Measurements from ENCODE around the gene NUDT2. TPM values are rescaled to one million over a fixed set of nuclear protein-coding genes. Genes with fewer than 3 reads are reported as not detected.
"Not testable (repeated sequence)": the region's sequence is repeated elsewhere in the genome, so short reads cannot be mapped to it uniquely, and the experiment has no call there.

NUDT2 gene
- total RNA-seq, 5 donors from 2014 or later (not counting 1 experiment from before 2014, with no cell fraction given): 9.9 to 22.7 (median 17.4) TPM

- Histone ChIP-seq H3K4me1 (ENCODE audit: control insufficient read depth in 1 of 2, extremely low read depth in 1 of 2, insufficient read depth in 2 of 2, low read length in 2 of 2) (no peaks in the 10 kb centered on the region), H3K4me3 (ENCODE audit: control insufficient read depth in 1 of 2, extremely low read depth in 1 of 2, low read length in 1 of 2) (no peak overlapping the region), H3K9me3 (no peaks in the 10 kb centered on the region), H3K27me3 (replicated peaks in 1 of 2; ENCODE audit: control insufficient read depth in 2 of 2, extremely low read depth in 1 of 2, insufficient read depth in 2 of 2, low read length in 1 of 2) (no peaks in the 10 kb centered on the region), H3K27ac (ENCODE audit: low read length) (no peak overlapping the region), H3K36me3 (ENCODE audit: control insufficient read depth in 2 of 2, extremely low read depth in 1 of 2, insufficient read depth in 1 of 2, low read length in 1 of 2) (peaks cover 0 to 5% of the 10 kb centered on the region in 2 donors)
- no peak for DNase-seq
- no peak overlapping the region for H3K4me3 Mint-ChIP-seq
- peaks cover 18% of the 10 kb centered on the region for H3K36me3 Mint-ChIP-seq
- H3K9me3 Mint-ChIP-seq: no peaks in the 10 kb centered on the region
- H3K27ac Mint-ChIP-seq: no peak overlapping the region
- no peaks in the 10 kb centered on the region for H3K4me1 Mint-ChIP-seq
- ATAC-seq (replicated peaks in 1 of 4): no peak
- H3K27me3 Mint-ChIP-seq: no peaks in the 10 kb centered on the region
- no CpG with 5 or more reads among the region's 3 CpGs for whole genome bisulfite sequencing (ENCODE audit: insufficient coverage)
- ChIA-PET CTCF (interaction anchor here in 1 of 2 donors (0.6 kb wide), 1 partner anchor 262 kb away, joined by 3 read pairs; no protein-coding TSS in a partner anchor), POLR2A (no interaction called here)
Observed at GRCh38 chr9:34349324-34349723, 20.0 kb downstream of the NUDT2 start.

GRCh38 chr9:34352122-34352652, 22.8 kb downstream of the NUDT2 start:
- H3K27ac Mint-ChIP-seq; H3K27me3 ChIP-seq (replicated peaks in 1 of 2; ENCODE audit: control insufficient read depth in 2 of 2, extremely low read depth in 1 of 2, insufficient read depth in 2 of 2, low read length in 1 of 2); H3K27ac ChIP-seq (ENCODE audit: low read length); DNase-seq; H3K4me3 Mint-ChIP-seq; H3K27me3 Mint-ChIP-seq; ATAC-seq (replicated peaks in 1 of 4); H3K4me1 ChIP-seq (ENCODE audit: control insufficient read depth in 1 of 2, extremely low read depth in 1 of 2, insufficient read depth in 2 of 2, low read length in 2 of 2); H3K4me1 Mint-ChIP-seq; H3K9me3 ChIP-seq; H3K36me3 ChIP-seq (ENCODE audit: control insufficient read depth in 2 of 2, extremely low read depth in 1 of 2, insufficient read depth in 1 of 2, low read length in 1 of 2); H3K4me3 ChIP-seq (ENCODE audit: control insufficient read depth in 1 of 2, extremely low read depth in 1 of 2, low read length in 1 of 2); POLR2A ChIA-PET: not testable (repeated sequence)
- CTCF ChIA-PET: interaction anchor here (0.7 kb wide), 2 partner anchors 17 to 266 kb away, joined by 3 to 4 read pairs; no protein-coding TSS in a partner anchor
- Mint-ChIP-seq H3K36me3 (peaks cover 29% of the 10 kb centered on the region), H3K9me3 (peaks cover 0 to 14% (median 12%) of the 10 kb centered on the region in 3 donors)
- WGBS (ENCODE audit: insufficient coverage): 100% methylated on average over 1 of the region's 7 CpGs

DNA sequence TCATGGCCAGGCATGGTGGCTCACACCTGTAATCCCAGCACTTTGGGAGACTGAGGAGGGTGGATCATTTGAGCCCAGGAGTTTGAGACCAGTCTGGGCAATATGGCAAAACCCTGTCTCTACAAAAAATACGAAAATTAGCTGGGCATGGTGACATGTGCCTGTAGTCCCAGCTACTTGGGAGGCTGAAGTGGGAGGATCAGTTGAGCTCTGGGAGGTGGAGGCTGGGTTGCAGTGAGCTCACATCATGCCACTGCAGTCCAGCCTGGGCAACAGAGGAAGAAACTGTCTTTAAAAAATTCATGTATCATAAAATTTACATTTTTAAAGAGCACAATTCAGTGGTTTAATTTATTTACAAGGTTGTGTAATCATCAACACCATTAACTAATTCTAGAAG, 23.6 kb downstream of the NUDT2 start:
- H3K9me3 ChIP-seq; H3K27me3 Mint-ChIP-seq; H3K27me3 ChIP-seq (replicated peaks in 1 of 2; ENCODE audit: control insufficient read depth in 2 of 2, extremely low read depth in 1 of 2, insufficient read depth in 2 of 2, low read length in 1 of 2); ATAC-seq (replicated peaks in 1 of 4); H3K4me1 ChIP-seq (ENCODE audit: control insufficient read depth in 1 of 2, extremely low read depth in 1 of 2, insufficient read depth in 2 of 2, low read length in 2 of 2); H3K4me1 Mint-ChIP-seq; H3K4me3 Mint-ChIP-seq; H3K4me3 ChIP-seq (ENCODE audit: control insufficient read depth in 1 of 2, extremely low read depth in 1 of 2, low read length in 1 of 2); H3K27ac ChIP-seq (ENCODE audit: low read length); H3K36me3 ChIP-seq (ENCODE audit: control insufficient read depth in 2 of 2, extremely low read depth in 1 of 2, insufficient read depth in 1 of 2, low read length in 1 of 2); H3K27ac Mint-ChIP-seq; DNase-seq: not testable (repeated sequence)
- H3K36me3 Mint-ChIP-seq: peaks cover 33% of the 10 kb centered on the region
- peaks cover 0 to 22% (median 12%) of the 10 kb centered on the region in 3 donors for H3K9me3 Mint-ChIP-seq
- CTCF ChIA-PET: interaction anchor here in 1 of 2 donors (0.7 kb wide), 1 partner anchor 265 kb away, joined by 4 read pairs; no protein-coding TSS in a partner anchor
- no CpG with 5 or more reads among the region's 1 CpG for WGBS (ENCODE audit: insufficient coverage)
- POLR2A ChIA-PET: interaction anchor here in 1 of 2 donors (0.7 kb wide), 1 partner anchor 12 kb away, joined by 4 read pairs; no protein-coding TSS in a partner anchor

- ATAC-seq (replicated peaks in 1 of 4): no peak
- Histone ChIP-seq H3K36me3 (ENCODE audit: control insufficient read depth in 2 of 2, extremely low read depth in 1 of 2, insufficient read depth in 1 of 2, low read length in 1 of 2) (no peaks in the 10 kb centered on the region), H3K27me3 (replicated peaks in 1 of 2; ENCODE audit: control insufficient read depth in 2 of 2, extremely low read depth in 1 of 2, insufficient read depth in 2 of 2, low read length in 1 of 2) (no peaks in the 10 kb centered on the region), H3K27ac (ENCODE audit: low read length) (no peak overlapping the region), H3K4me1 (ENCODE audit: control insufficient read depth in 1 of 2, extremely low read depth in 1 of 2, insufficient read depth in 2 of 2, low read length in 2 of 2) (peaks cover 11 to 16% of the 10 kb centered on the region in 2 experiments), H3K4me3 (ENCODE audit: control insufficient read depth in 1 of 2, extremely low read depth in 1 of 2, low read length in 1 of 2) (no peak overlapping the region), H3K9me3 (no peaks in the 10 kb centered on the region)
- H3K27me3 Mint-ChIP-seq: no peaks in the 10 kb centered on the region
- H3K4me3 Mint-ChIP-seq: no peak overlapping the region
- ChIA-PET POLR2A (no interaction called here), CTCF (no interaction called here)
- WGBS (ENCODE audit: insufficient coverage): 86% methylated on average over 2 of the region's 4 CpGs
- no peak for DNase-seq
- peaks cover 13 to 18% (median 14%) of the 10 kb centered on the region in 3 donors for H3K4me1 Mint-ChIP-seq
- H3K36me3 Mint-ChIP-seq: peaks cover 23% of the 10 kb centered on the region
- H3K9me3 Mint-ChIP-seq: peaks cover 0 to 5% (median 0%) of the 10 kb centered on the region in 3 donors
- no peak overlapping the region for H3K27ac Mint-ChIP-seq
Observed at GRCh38 chr9:34362614-34363214, 33.3 kb downstream of the NUDT2 start.

GRCh38 chr9:34363619-34364351, 34.4 kb downstream of the NUDT2 start:
- no peak overlapping the region for H3K4me3 ChIP-seq (ENCODE audit: control insufficient read depth in 1 of 2, extremely low read depth in 1 of 2, low read length in 1 of 2)
- 0% methylated on average over 2 of the region's 13 CpGs for WGBS (ENCODE audit: insufficient coverage)
- H3K4me3 Mint-ChIP-seq: peak overlapping the region in 2 of 3 donors; percentile 9 to 62
- no peaks in the 10 kb centered on the region for H3K9me3 ChIP-seq
- peaks cover 0 to 3% (median 0%) of the 10 kb centered on the region in 3 donors for H3K9me3 Mint-ChIP-seq
- no peaks in the 10 kb centered on the region for H3K27me3 ChIP-seq (replicated peaks in 1 of 2; ENCODE audit: control insufficient read depth in 2 of 2, extremely low read depth in 1 of 2, insufficient read depth in 2 of 2, low read length in 1 of 2)
- ATAC-seq (replicated peaks in 1 of 4): peak; percentile 58 to 89 (median 74)
- H3K27ac ChIP-seq (ENCODE audit: low read length): no peak overlapping the region
- H3K36me3 Mint-ChIP-seq: peaks cover 23% of the 10 kb centered on the region
- H3K36me3 ChIP-seq (ENCODE audit: control insufficient read depth in 2 of 2, extremely low read depth in 1 of 2, insufficient read depth in 1 of 2, low read length in 1 of 2): no peaks in the 10 kb centered on the region
- DNase-seq: peak in 4 of 35 experiments; percentile 4 to 31 (median 8)
- peaks cover 13 to 18% (median 14%) of the 10 kb centered on the region in 3 donors for H3K4me1 Mint-ChIP-seq
- no peaks in the 10 kb centered on the region for H3K27me3 Mint-ChIP-seq
- CTCF ChIA-PET: interaction anchor here in 1 of 2 donors (1.2 kb wide), 1 partner anchor 10 kb away, joined by 5 read pairs; no protein-coding TSS in a partner anchor
- POLR2A ChIA-PET: no interaction called here
- peaks cover 11 to 16% of the 10 kb centered on the region in 2 experiments for H3K4me1 ChIP-seq (ENCODE audit: control insufficient read depth in 1 of 2, extremely low read depth in 1 of 2, insufficient read depth in 2 of 2, low read length in 2 of 2)
- peak overlapping the region; percentile 42 to 80 for H3K27ac Mint-ChIP-seq

GRCh38 chr9:34365282-34365681, 35.9 kb downstream of the NUDT2 start:
- Mint-ChIP-seq H3K27me3 (no peaks in the 10 kb centered on the region), H3K9me3 (peaks cover 0 to 3% (median 0%) of the 10 kb centered on the region in 3 donors), H3K4me3 (no peak overlapping the region), H3K36me3 (peaks cover 22% of the 10 kb centered on the region), H3K4me1 (peaks cover 13 to 18% (median 14%) of the 10 kb centered on the region in 3 donors), H3K27ac (no peak overlapping the region)
- Histone ChIP-seq H3K27ac (ENCODE audit: low read length) (no peak overlapping the region), H3K27me3 (replicated peaks in 1 of 2; ENCODE audit: control insufficient read depth in 2 of 2, extremely low read depth in 1 of 2, insufficient read depth in 2 of 2, low read length in 1 of 2) (no peaks in the 10 kb centered on the region), H3K36me3 (ENCODE audit: control insufficient read depth in 2 of 2, extremely low read depth in 1 of 2, insufficient read depth in 1 of 2, low read length in 1 of 2) (no peaks in the 10 kb centered on the region), H3K4me3 (ENCODE audit: control insufficient read depth in 1 of 2, extremely low read depth in 1 of 2, low read length in 1 of 2) (no peak overlapping the region), H3K4me1 (ENCODE audit: control insufficient read depth in 1 of 2, extremely low read depth in 1 of 2, insufficient read depth in 2 of 2, low read length in 2 of 2) (peaks cover 11 to 16% of the 10 kb centered on the region in 2 experiments), H3K9me3 (no peaks in the 10 kb centered on the region)
- CTCF ChIA-PET: interaction anchor here in 1 of 2 donors (0.6 kb wide), 1 partner anchor 1689 kb away, joined by 5 read pairs; no protein-coding TSS in a partner anchor
- no peak for ATAC-seq (replicated peaks in 1 of 4)
- DNase-seq: no peak
- no CpG with 5 or more reads among the region's 2 CpGs for WGBS (ENCODE audit: insufficient coverage)
- POLR2A ChIA-PET: no interaction called here
